ENCODE results near the gene CAVIN1.
A peak's percentile ranks its signal among the peaks of the same experiment; 100 is the strongest.
"Not testable (repeated sequence)": the region's sequence is repeated elsewhere in the genome, so short reads cannot be mapped to it uniquely, and the experiment has no call there.

Gene CAVIN1

GRCh38 chr17:42405963-42406495 is 17.0 kb downstream of the CAVIN1 start:
- Histone ChIP-seq H3K4me1 (ENCODE audit: insufficient read depth, low read length) (peaks cover 18% of the 10 kb centered on the region), H3K9me3 (ENCODE audit: low read length) (peaks cover 1% of the 10 kb centered on the region), H3K27me3 (ENCODE audit: insufficient read depth, low read length) (no peaks in the 10 kb centered on the region), H3K36me3 (ENCODE audit: insufficient read depth, low read length) (no peaks in the 10 kb centered on the region), H2AFZ (ENCODE audit: low read depth, low read length) (no peak overlapping the region), H3K4me3 (ENCODE audit: low read length) (no peak overlapping the region)

DNA sequence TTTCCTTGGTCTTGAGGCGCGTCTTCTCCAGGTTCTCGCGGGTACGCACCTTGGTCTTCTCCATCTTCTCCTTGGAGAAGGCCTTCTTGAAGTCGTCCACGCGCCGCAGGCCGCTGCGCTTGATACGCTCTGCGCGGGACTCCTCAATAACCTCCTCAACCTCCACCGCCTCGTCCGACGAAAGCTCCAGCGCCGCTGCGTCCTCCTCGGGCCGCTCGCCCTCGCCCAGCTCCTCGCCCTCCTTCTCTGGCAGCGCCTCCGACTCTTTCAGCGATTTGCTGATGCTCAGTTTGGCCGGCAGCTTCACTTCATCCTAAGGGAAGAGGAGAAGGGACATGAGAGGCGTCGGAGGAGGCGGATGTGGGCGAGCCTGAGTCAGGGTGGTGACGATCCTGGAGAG is 18.0 kb downstream of the CAVIN1 start:
- peaks cover 18% of the 10 kb centered on the region for H3K4me1 ChIP-seq (ENCODE audit: insufficient read depth, low read length)

DNA sequence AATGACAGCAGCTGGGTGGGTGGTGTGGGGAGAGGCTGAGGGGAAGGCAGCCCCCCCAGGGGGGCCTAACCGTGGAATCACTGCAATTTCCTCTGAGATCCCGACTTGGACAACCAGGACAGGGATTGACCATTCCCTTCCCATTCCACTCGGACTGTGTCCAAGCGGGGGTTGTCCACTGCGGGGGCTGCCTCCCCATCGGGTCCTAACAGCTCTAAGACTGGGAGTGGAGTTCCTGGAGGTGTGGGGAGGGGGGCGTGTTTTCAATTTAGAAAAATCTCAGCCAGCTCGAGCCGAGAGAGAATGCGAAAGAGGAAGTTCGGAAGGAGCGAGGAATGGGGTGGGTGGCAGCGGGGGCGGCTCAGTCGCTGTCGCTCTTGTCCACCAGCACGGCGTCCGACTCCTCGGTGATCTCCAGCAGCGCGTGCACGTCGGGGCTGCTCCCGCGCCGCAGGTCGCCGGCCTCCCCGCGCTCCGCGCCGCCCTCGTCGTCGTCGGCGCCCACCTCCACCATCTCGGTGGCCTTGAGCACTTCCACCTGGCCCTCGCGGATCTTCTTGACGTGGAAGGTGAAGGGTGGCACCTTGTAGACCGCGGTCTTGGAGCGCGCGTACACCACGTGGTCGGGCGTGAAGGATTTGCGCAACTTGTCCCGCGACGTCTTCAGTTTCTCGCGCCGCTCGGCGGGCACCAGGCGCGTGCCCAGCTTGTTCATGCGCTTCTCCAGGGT is 18.6 kb downstream of the CAVIN1 start:
- no peaks in the 10 kb centered on the region for H3K27me3 ChIP-seq (ENCODE audit: insufficient read depth, low read length)
- H2AFZ ChIP-seq (ENCODE audit: low read depth, low read length), result no peak overlapping the region
- no peak overlapping the region for H3K4me3 ChIP-seq (ENCODE audit: low read length)
- H3K36me3 ChIP-seq (ENCODE audit: insufficient read depth, low read length), result no peaks in the 10 kb centered on the region
- peaks cover 1% of the 10 kb centered on the region for H3K9me3 ChIP-seq (ENCODE audit: low read length)
- peaks cover 18% of the 10 kb centered on the region for H3K4me1 ChIP-seq (ENCODE audit: insufficient read depth, low read length)

More for the DNA sequence above, 18.0 kb downstream of the CAVIN1 start:
- Histone ChIP-seq H2AFZ (ENCODE audit: low read depth, low read length) (no peak overlapping the region), H3K36me3 (ENCODE audit: insufficient read depth, low read length) (no peaks in the 10 kb centered on the region), H3K4me3 (ENCODE audit: low read length) (no peak overlapping the region), H3K27me3 (ENCODE audit: insufficient read depth, low read length) (no peaks in the 10 kb centered on the region), H3K9me3 (ENCODE audit: low read length) (peaks cover 1% of the 10 kb centered on the region)

GRCh38 chr17:42403150-42403549 is 19.9 kb downstream of the CAVIN1 start:
- no peaks in the 10 kb centered on the region for H3K27me3 ChIP-seq (ENCODE audit: insufficient read depth, low read length)
- no peak overlapping the region for H3K4me3 ChIP-seq (ENCODE audit: low read length)
- H2AFZ ChIP-seq (ENCODE audit: low read depth, low read length), result no peak overlapping the region
- peaks cover 1% of the 10 kb centered on the region for H3K9me3 ChIP-seq (ENCODE audit: low read length)
- H3K4me1 ChIP-seq (ENCODE audit: insufficient read depth, low read length), result peaks cover 16% of the 10 kb centered on the region
- no peaks in the 10 kb centered on the region for H3K36me3 ChIP-seq (ENCODE audit: insufficient read depth, low read length)

GRCh38 chr17:42402117-42402516 is 20.9 kb downstream of the CAVIN1 start:
- H3K4me3 ChIP-seq (ENCODE audit: low read length), result no peak overlapping the region
- H3K36me3 ChIP-seq (ENCODE audit: insufficient read depth, low read length), result no peaks in the 10 kb centered on the region
- H3K27me3 ChIP-seq (ENCODE audit: insufficient read depth, low read length), result no peaks in the 10 kb centered on the region
- peaks cover 1% of the 10 kb centered on the region for H3K9me3 ChIP-seq (ENCODE audit: low read length)
- peak overlapping the region; percentile 12 for H2AFZ ChIP-seq (ENCODE audit: low read depth, low read length)
- H3K4me1 ChIP-seq (ENCODE audit: insufficient read depth, low read length), result peaks cover 13% of the 10 kb centered on the region

DNA sequence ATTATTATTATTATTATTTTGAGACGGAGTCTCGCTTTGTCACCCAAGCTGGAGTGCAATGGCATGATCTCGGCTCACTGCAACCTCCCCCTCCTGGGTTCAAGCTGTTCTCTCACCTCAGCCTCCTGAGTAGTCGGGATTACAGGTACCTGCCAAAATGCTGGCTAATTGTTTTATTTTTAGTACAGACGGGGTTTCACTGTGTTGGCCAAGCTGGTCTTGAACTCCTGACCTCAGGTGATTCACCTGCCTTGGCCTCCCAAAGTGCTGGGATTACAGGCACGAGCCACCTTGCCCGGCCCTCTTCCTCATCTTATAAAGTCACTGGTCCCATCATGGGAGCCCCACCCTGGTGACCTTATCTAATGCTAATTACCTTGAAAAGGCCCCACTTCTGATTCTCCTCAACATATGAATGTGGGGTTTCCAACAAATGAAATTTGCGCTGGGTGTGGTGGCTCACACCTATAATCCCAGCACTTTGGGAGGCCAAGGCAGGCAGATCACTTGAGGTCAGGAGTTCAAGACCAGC is 22.1 kb downstream of the CAVIN1 start:
- not testable (repeated sequence) for H2AFZ ChIP-seq (ENCODE audit: low read depth, low read length); H3K4me1 ChIP-seq (ENCODE audit: insufficient read depth, low read length); H3K9me3 ChIP-seq (ENCODE audit: low read length); H3K4me3 ChIP-seq (ENCODE audit: low read length); H3K27me3 ChIP-seq (ENCODE audit: insufficient read depth, low read length); H3K36me3 ChIP-seq (ENCODE audit: insufficient read depth, low read length)

- Histone ChIP-seq H2AFZ (ENCODE audit: low read depth, low read length) (no peak overlapping the region), H3K27me3 (ENCODE audit: insufficient read depth, low read length) (no peaks in the 10 kb centered on the region), H3K9me3 (ENCODE audit: low read length) (peaks cover 1% of the 10 kb centered on the region), H3K36me3 (ENCODE audit: insufficient read depth, low read length) (no peaks in the 10 kb centered on the region), H3K4me3 (ENCODE audit: low read length) (no peak overlapping the region), H3K4me1 (ENCODE audit: insufficient read depth, low read length) (peaks cover 10% of the 10 kb centered on the region)
Observed at GRCh38 chr17:42399948-42400843, 22.9 kb downstream of the CAVIN1 start.

DNA sequence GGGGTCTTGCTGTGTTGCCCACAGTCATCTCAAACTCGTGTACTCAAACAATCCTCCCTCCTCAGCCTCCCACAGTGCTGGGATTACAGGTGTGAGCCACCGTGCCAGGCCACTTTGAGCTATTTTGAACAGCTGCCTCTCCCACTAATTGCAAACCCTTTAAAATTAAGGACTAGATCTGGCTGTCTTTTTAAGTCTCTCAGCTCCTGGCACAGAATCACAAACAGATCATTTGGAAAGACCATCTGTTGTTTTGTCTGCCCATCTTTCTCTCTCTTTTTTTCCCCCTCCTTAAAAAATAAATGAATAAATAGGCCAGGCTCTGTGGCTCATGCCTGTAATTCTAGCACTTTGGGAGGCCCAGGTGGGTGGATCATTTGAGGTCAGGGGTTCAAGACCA is 23.9 kb downstream of the CAVIN1 start:
- H3K9me3 ChIP-seq (ENCODE audit: low read length), result peaks cover 1% of the 10 kb centered on the region
- H3K36me3 ChIP-seq (ENCODE audit: insufficient read depth, low read length), result no peaks in the 10 kb centered on the region
- H2AFZ ChIP-seq (ENCODE audit: low read depth, low read length), result no peak overlapping the region
- H3K4me1 ChIP-seq (ENCODE audit: insufficient read depth, low read length), result peaks cover 10% of the 10 kb centered on the region
- H3K27me3 ChIP-seq (ENCODE audit: insufficient read depth, low read length), result no peaks in the 10 kb centered on the region
- H3K4me3 ChIP-seq (ENCODE audit: low read length), result no peak overlapping the region

DNA sequence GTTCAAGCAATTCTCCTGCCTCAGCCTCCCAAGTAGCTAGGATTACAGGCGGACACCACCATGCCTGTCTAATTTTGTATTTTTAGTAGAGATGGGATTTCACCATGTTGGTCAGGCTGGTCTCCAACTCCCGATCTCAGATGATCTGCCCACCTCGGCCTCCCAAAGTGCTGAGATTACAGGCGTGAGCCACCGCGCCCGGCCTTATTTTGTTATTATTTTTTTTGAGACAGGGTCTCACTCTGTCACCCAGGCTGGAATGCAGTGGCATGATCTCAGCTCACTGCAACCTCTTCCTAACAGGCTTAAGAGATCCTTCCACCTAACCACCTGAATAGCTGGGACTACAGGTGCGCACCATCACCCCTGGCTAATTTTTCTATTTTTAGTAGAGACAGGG is 27.5 kb downstream of the CAVIN1 start:
- H3K36me3 ChIP-seq (ENCODE audit: insufficient read depth, low read length); H3K4me3 ChIP-seq (ENCODE audit: low read length); H2AFZ ChIP-seq (ENCODE audit: low read depth, low read length); H3K27me3 ChIP-seq (ENCODE audit: insufficient read depth, low read length); H3K9me3 ChIP-seq (ENCODE audit: low read length); H3K4me1 ChIP-seq (ENCODE audit: insufficient read depth, low read length): not testable (repeated sequence)

- Histone ChIP-seq H3K27me3 (ENCODE audit: insufficient read depth, low read length) (no peaks in the 10 kb centered on the region), H3K36me3 (ENCODE audit: insufficient read depth, low read length) (no peaks in the 10 kb centered on the region), H3K4me3 (ENCODE audit: low read length) (no peak overlapping the region), H3K4me1 (ENCODE audit: insufficient read depth, low read length) (peaks cover under 1% of the 10 kb centered on the region), H3K9me3 (ENCODE audit: low read length) (no peaks in the 10 kb centered on the region), H2AFZ (ENCODE audit: low read depth, low read length) (no peak overlapping the region)
Observed at GRCh38 chr17:42394838-42395237, 28.2 kb downstream of the CAVIN1 start.

- Histone ChIP-seq H2AFZ (ENCODE audit: low read depth, low read length) (no peak overlapping the region), H3K4me3 (ENCODE audit: low read length) (no peak overlapping the region), H3K27me3 (ENCODE audit: insufficient read depth, low read length) (no peaks in the 10 kb centered on the region), H3K36me3 (ENCODE audit: insufficient read depth, low read length) (no peaks in the 10 kb centered on the region), H3K4me1 (ENCODE audit: insufficient read depth, low read length) (peaks cover 9% of the 10 kb centered on the region), H3K9me3 (ENCODE audit: low read length) (no peaks in the 10 kb centered on the region)
Observed at GRCh38 chr17:42392692-42393415, 30.2 kb downstream of the CAVIN1 start.

DNA sequence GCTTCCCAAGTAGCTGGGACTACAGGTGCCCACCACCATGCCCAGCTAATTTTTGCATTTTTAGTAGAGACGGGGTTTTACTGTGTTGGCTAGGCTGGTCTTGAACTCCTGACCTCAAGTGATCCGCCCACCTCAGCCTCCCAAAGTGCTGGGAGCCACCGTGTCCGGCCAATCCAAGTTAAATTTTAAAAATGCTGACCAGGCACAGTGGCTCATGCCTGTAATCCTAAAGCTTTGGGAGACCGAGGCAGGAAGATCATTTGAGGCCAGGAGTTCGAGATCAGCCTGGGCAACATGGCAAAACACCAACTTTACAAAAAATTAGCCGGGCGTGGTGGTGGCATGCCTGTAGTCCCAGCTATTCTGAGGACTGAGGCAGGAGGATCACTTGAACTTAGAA is 31.6 kb downstream of the CAVIN1 start:
- not testable (repeated sequence) for H3K27me3 ChIP-seq (ENCODE audit: insufficient read depth, low read length); H2AFZ ChIP-seq (ENCODE audit: low read depth, low read length); H3K36me3 ChIP-seq (ENCODE audit: insufficient read depth, low read length); H3K4me3 ChIP-seq (ENCODE audit: low read length); H3K9me3 ChIP-seq (ENCODE audit: low read length)
- H3K4me1 ChIP-seq (ENCODE audit: insufficient read depth, low read length), result peaks cover 12% of the 10 kb centered on the region

Measured in neuron (in vitro differentiated cells).